HG03571 (cell line): Measurements from ENCODE around the gene OTOG.

Experiments
- ATAC-seq: cut with Tn5 transposase; IDR thresholded peaks from one replicate; pipeline ENCODE4 v1.9.1; 2021; ENCODE audit not compliant: unreplicated experiment

The OTOG gene

GRCh38 chr11:17602105-17603001 is 55.3 kb downstream of the OTOG start:
- ATAC-seq = no peak

- no peak for ATAC-seq
Measured at GRCh38 chr11:17603056-17603825, 56.2 kb downstream of the OTOG start.

- no peak for ATAC-seq
Measured at GRCh38 chr11:17604201-17604914, 57.3 kb downstream of the OTOG start.

DNA sequence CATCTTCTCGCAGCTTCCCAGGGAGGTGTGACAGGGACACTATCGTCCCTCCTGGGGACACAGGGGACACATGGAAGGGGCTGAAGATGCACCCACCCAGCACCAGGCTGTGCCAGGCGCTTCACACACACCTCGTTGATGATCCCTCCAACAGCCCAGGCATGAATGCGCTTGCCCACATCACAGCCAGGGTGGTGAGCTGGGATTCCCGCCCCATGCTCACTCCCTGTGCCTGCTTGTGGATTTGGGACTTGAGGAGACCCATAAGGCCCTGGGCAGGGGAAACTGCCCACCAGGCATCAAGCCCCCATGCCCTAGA is 57.8 kb downstream of the OTOG start:
- ATAC-seq = no peak

DNA sequence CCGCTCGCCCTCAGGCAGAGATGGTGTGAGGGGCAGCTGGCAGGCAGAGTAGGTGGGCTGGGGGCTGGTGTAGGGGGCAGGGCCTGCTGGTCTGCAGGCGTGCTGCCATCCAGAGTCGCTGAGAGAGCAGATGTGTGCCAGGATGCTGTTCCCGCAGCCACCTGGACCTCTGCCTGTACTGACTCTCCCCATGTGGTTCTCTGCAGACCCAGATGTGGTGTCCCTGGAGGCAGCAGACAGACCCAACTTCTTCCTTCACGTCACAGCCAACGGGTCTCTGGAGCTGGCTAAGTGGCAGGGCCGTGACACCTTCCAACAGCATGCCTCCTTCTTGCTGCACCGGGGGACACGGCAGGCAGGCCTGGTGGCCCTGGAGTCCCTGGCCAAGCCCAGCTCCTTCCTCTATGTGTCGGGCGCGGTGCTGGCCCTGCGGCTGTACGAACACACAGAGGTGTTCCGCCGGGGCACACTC is 58.6 kb downstream of the OTOG start:
- no peak for ATAC-seq

- no peak for ATAC-seq
Measured at GRCh38 chr11:17606233-17607082, 59.4 kb downstream of the OTOG start.

DNA sequence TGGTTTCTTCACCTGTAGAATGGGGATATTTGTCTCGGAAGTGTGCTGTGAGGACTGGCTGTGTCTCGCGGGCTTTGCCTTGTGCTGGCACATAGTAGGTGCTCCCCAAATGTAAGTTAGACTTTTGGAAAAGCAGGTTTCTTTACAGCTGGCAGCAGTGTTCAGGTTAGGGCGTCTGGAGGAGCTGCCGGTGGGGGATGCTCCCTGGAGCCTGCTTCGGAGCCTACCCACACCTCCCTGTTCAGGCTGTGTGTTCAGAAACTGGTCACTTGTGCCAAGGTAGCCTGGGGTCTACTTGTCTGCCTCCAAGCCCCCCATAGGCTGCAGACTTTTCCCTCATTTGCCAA is 60.0 kb downstream of the OTOG start:
- ATAC-seq = no peak

GRCh38 chr11:17607591-17608570 is 60.8 kb downstream of the OTOG start:
- no peak for ATAC-seq

- ATAC-seq = no peak
Measured at GRCh38 chr11:17608821-17609220, 61.8 kb downstream of the OTOG start.

GRCh38 chr11:17609291-17610084 is 62.4 kb downstream of the OTOG start:
- ATAC-seq = no peak

DNA sequence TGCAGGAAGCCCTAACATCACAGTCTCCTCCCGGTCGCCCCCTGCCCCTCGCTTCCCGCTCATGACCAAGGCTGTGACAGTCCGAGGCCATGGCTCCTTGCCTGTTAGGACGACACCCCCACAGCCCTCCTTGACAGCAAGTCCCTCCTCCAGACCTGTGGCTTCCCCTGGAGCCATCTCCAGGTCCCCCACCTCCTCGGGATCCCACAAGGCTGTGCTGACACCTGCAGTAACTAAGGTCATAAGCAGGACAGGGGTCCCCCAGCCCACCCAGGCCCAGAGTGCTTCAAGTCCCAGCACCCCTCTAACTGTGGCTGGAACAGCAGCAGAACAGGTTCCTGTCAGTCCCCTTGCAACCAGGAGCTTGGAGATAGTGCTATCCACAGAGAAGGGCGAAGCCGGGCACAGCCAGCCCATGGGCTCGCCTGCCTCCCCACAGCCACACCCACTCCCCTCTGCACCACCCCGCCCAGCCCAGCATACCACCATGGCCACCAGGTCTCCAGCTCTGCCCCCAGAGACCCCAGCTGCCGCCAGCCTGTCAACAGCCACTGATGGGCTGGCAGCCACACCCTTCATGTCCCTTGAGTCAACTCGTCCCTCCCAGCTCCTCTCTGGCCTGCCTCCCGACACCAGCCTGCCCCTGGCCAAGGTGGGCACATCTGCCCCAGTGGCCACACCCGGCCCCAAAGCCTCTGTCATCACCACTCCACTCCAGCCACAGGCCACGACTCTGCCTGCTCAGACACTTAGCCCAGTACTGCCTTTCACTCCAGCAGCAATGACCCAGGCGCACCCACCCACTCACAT is 63.2 kb downstream of the OTOG start:
- ATAC-seq = no peak

DNA sequence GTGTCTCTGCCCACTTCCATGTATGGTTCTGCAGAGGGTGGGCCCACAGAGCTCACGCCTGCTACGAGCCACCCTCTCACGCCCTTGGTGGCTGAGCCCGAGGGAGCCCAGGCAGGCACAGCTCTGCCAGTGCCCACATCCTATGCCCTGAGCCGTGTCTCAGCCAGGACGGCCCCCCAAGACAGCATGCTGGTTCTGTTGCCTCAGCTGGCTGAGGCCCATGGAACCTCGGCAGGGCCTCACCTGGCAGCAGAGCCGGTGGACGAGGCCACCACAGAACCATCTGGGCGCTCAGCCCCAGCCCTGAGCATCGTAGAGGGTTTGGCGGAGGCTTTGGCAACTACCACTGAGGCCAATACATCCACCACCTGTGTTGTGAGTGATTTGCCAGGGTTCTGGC is 64.0 kb downstream of the OTOG start:
- ATAC-seq = no peak

- no peak for ATAC-seq
Measured at GRCh38 chr11:17611503-17612220, 64.6 kb downstream of the OTOG start.

- no peak for ATAC-seq
Measured at GRCh38 chr11:17612221-17613188, 65.4 kb downstream of the OTOG start.

DNA sequence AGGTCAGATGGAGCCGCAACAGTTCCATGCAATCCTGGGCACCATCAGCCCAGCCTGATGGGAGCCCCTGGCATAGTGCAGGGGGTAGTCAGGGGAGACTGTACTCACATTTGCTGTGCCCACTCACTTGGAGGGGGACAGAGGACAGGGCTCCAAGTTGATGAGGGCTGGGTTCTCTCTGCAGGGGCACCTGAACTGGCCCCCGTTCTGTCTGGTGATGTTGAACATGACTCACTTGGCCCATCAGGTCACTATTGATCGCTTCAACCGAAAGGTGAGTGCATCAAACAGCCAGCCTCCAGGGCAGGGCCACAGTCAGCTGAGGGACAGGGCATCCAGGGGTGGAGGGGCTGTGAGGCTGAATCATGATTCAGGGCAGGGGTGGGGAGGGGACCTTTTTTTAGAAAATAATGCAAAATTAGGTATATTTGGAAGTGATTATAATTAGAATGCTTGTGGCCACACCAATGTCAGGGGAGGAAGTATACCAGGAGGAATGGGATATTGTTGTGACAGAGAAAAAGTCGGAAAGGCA is 66.4 kb downstream of the OTOG start:
- no peak for ATAC-seq

- ATAC-seq = no peak
Measured at GRCh38 chr11:17613983-17614382, 66.9 kb downstream of the OTOG start.
